Stimulated activated CD4-positive, alpha-beta T cell treated with anti-CD3 and anti-CD28 coated beads, Interleukin-1b, Interleukin-23, amount 100 ng/mL, for 24 hours (primary cell): Measurements from ENCODE around the gene SPATA31A7.
"Not testable (repeated sequence)": the region's sequence is repeated elsewhere in the genome, so short reads cannot be mapped to it uniquely, and the experiment has no call there.

ENCODE experiments used
- DNase-seq, 4 experiments: peaks; one replicate each; pipeline ENCODE4 v3.0.0-alpha.2; 2020; ENCODE audit warnings: low read depth in 4 of 4, low spot score in 1 of 4

Gene SPATA31A7

DNA sequence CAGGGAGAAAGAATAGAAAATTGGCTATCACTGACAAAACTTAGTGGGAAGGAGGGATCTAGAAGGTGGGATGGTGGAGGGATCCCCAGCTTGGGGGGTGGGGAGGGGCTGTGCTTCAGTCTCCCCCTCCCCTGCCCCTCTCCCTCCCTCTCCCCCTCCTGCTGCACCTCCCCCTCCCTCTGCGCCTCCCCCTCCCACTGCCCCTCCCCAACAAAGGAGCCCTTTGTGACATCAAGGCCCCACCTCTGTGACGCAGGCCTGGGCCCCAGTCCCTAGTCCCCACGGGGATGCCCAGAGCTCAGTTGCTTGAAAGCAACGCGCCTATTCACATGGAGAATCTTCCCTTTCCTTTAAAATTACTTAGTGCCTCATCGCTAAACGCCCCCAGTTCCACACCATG lies at the start of gene SPATA31A7:
TSS of gene SPATA31A7 (plus strand) at position 301 of the 400 bp plus-strand sequence. CDS start at position 330, 29 bp downstream.
- not testable (repeated sequence) for DNase-seq

DNA sequence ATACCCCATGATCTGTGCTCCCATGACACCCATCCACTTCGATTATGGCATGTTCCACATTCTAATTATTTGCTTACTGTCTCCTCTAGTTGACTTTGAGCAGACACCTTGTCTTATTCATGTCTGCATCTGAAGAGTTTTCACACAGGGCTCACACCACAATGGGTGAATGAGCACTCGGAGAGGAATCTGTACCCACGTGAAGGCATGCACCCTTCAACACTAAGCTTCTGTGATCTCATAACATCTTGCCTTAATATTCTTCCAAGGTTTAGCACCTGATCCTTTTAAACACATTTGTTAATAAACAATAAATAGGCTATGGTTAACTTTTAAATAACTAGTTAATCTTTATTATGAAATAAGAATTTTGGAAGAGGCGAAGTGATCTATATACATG lies 36.6 kb downstream of the SPATA31A7 start:
- DNase-seq: not testable (repeated sequence)
